ENCODE data around the gene ALAS2. TPM values are rescaled to one million over a fixed set of nuclear protein-coding genes. Genes with fewer than 3 reads are reported as not detected.
A peak's percentile ranks its signal among the peaks of the same experiment; 100 is the strongest.
"Not testable (repeated sequence)": the region's sequence is repeated elsewhere in the genome, so short reads cannot be mapped to it uniquely, and the experiment has no call there.

ALAS2 gene
- total and polyA plus RNA-seq, 2 experiments from 2014 or later = 4.3 to 5.1 TPM

GRCh38 chrX:55056820-55057674 lies 26.3 kb upstream of the ALAS2 start:
- Histone ChIP-seq H3K36me3 (no peaks in the 10 kb centered on the region), H3K4me1 (ENCODE audit: low read depth) (no peaks in the 10 kb centered on the region), H3K27me3 (no peaks in the 10 kb centered on the region), H3K27ac (no peak overlapping the region), H3K9me3 (ENCODE audit: low read depth) (no peaks in the 10 kb centered on the region), H3K4me3 (no peak overlapping the region)
- DNase-seq (ENCODE audit: low read depth in 1 of 2, low spot score in 1 of 2) = peak in 1 of 2 donors; percentile 70
- TF ChIP-seq, protein P1, sequence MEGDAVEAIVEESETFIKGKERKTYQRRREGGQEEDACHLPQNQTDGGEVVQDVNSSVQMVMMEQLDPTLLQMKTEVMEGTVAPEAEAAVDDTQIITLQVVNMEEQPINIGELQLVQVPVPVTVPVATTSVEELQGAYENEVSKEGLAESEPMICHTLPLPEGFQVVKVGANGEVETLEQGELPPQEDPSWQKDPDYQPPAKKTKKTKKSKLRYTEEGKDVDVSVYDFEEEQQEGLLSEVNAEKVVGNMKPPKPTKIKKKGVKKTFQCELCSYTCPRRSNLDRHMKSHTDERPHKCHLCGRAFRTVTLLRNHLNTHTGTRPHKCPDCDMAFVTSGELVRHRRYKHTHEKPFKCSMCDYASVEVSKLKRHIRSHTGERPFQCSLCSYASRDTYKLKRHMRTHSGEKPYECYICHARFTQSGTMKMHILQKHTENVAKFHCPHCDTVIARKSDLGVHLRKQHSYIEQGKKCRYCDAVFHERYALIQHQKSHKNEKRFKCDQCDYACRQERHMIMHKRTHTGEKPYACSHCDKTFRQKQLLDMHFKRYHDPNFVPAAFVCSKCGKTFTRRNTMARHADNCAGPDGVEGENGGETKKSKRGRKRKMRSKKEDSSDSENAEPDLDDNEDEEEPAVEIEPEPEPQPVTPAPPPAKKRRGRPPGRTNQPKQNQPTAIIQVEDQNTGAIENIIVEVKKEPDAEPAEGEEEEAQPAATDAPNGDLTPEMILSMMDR (IDR thresholded peaks at IDR 0.05; ENCODE audit: low read depth, low read length) = no peak

GRCh38 chrX:55050599-55050998 lies 19.8 kb upstream of the ALAS2 start:
- not testable (repeated sequence) for DNase-seq (ENCODE audit: low read depth in 1 of 2, low spot score in 1 of 2); H3K4me1 ChIP-seq (ENCODE audit: low read depth); H3K27me3 ChIP-seq; H3K27ac ChIP-seq; H3K4me3 ChIP-seq; H3K9me3 ChIP-seq (ENCODE audit: low read depth); H3K36me3 ChIP-seq

DNA sequence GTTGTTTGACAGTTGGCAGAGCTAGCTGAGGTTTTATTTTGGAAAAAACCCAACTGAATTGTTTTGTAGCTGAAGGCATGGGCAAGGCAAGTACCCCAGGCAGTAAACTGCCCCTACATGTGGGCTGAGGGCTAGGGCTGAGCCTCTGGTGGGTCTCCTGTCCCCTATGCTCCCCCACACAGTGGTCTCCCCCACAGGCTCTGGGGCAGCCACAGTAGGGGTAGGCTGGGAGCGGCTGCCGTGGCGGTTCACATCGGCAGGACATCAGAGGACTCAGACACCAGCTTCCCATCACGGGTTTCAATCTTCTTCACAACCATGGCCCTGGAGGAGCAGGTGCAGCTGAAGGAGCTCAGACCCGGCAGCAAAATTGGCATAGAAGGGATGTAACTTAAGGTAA lies 10.7 kb upstream of the ALAS2 start:
- TF ChIP-seq, protein P1 (IDR thresholded peaks at IDR 0.05; ENCODE audit: low read depth, low read length) = no peak
- no peak overlapping the region for H3K4me3 ChIP-seq
- DNase-seq (ENCODE audit: low read depth in 1 of 2, low spot score in 1 of 2) = no peak
- H3K27me3 ChIP-seq = no peaks in the 10 kb centered on the region
- H3K36me3 ChIP-seq = no peaks in the 10 kb centered on the region
- no peaks in the 10 kb centered on the region for H3K4me1 ChIP-seq (ENCODE audit: low read depth)
- H3K27ac ChIP-seq = no peak overlapping the region
- peaks cover 3% of the 10 kb centered on the region for H3K9me3 ChIP-seq (ENCODE audit: low read depth)

GRCh38 chrX:55039471-55039870 lies 8.7 kb upstream of the ALAS2 start:
- TF ChIP-seq, protein P1 (IDR thresholded peaks at IDR 0.05; ENCODE audit: low read depth, low read length) = no peak
- Histone ChIP-seq H3K27ac (no peak overlapping the region), H3K4me3 (no peak overlapping the region), H3K27me3 (no peaks in the 10 kb centered on the region), H3K4me1 (ENCODE audit: low read depth) (no peaks in the 10 kb centered on the region), H3K9me3 (ENCODE audit: low read depth) (peaks cover 3% of the 10 kb centered on the region), H3K36me3 (no peaks in the 10 kb centered on the region)
- DNase-seq (ENCODE audit: low read depth in 1 of 2, low spot score in 1 of 2) = no peak

DNA sequence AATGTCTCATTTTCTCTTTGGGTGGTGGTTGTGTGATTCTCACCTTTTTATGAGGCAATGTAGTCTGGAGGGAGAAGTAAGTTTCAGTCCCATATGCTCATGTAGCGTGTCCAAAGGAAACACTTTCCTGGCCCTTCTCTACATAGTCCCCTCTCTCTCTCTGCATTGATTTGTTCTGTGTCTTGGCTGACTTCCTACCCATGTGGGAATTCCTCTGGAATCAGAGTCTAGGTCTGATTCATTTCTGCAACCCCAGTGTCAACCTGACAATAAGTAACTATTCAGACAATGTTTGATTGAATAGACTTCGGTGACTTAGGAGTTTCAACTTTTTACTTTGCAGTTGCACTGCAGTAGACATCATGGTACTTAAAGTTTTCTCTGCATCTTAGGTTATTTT lies 2.7 kb upstream of the ALAS2 start:
- TF ChIP-seq, protein P1 (IDR thresholded peaks at IDR 0.05; ENCODE audit: low read depth, low read length) = no peak
- H3K36me3 ChIP-seq = no peaks in the 10 kb centered on the region
- no peak overlapping the region for H3K27ac ChIP-seq
- H3K4me3 ChIP-seq = no peak overlapping the region
- H3K9me3 ChIP-seq (ENCODE audit: low read depth) = peaks cover 3% of the 10 kb centered on the region
- no peak for DNase-seq (ENCODE audit: low read depth in 1 of 2, low spot score in 1 of 2)
- H3K4me1 ChIP-seq (ENCODE audit: low read depth) = no peaks in the 10 kb centered on the region
- H3K27me3 ChIP-seq = no peaks in the 10 kb centered on the region

- TF ChIP-seq, protein P1 (IDR thresholded peaks at IDR 0.05; ENCODE audit: low read depth, low read length) = no peak
- Histone ChIP-seq H3K9me3 (ENCODE audit: low read depth) (no peaks in the 10 kb centered on the region), H3K27ac (peak overlapping the region; percentile 45), H3K4me1 (ENCODE audit: low read depth) (no peaks in the 10 kb centered on the region), H3K36me3 (no peaks in the 10 kb centered on the region), H3K27me3 (no peaks in the 10 kb centered on the region), H3K4me3 (no peak overlapping the region)
- DNase-seq (ENCODE audit: low read depth in 1 of 2, low spot score in 1 of 2) = no peak
Measured at GRCh38 chrX:55029291-55029690, 1.5 kb downstream of the ALAS2 start.
